ENCODE results near the gene CAMK1D.
A peak's percentile ranks its signal among the peaks of the same experiment; 100 is the strongest.

The CAMK1D gene

GRCh38 chr10:12499076-12499986 lies 150.0 kb downstream of the CAMK1D start:
- H3K4me3 ChIP-seq: no peak overlapping the region
- peak; percentile 47 to 68 for DNase-seq
- no peaks in the 10 kb centered on the region for H3K9me3 ChIP-seq
- intact Hi-C loops (cut with DNase I; ENCODE audit: low total_unique reads): no loop called here
- H3K27me3 ChIP-seq: no peaks in the 10 kb centered on the region
- peak overlapping the region in 1 of 2 donors; percentile 14 for H3K27ac ChIP-seq
- H3K4me1 ChIP-seq: peaks cover 0 to 34% (median 16%) of the 10 kb centered on the region in 4 donors
- TF ChIP-seq CTCF (IDR thresholded peaks at IDR 0.05): no peak
- no peaks in the 10 kb centered on the region for H3K36me3 ChIP-seq

- peak in 1 of 2 donors; percentile 39 for DNase-seq
- Histone ChIP-seq H3K27ac (no peak overlapping the region), H3K9me3 (no peaks in the 10 kb centered on the region), H3K27me3 (no peaks in the 10 kb centered on the region), H3K4me1 (peaks cover 0 to 34% (median 16%) of the 10 kb centered on the region in 4 donors), H3K4me3 (no peak overlapping the region), H3K36me3 (no peaks in the 10 kb centered on the region)
- intact Hi-C loops (cut with DNase I; ENCODE audit: low total_unique reads): no loop called here
- TF ChIP-seq CTCF (IDR thresholded peaks at IDR 0.05): no peak
These were observed 151.3 kb downstream of the CAMK1D start for GRCh38 chr10:12500381-12501303.

- H3K9me3 ChIP-seq: no peaks in the 10 kb centered on the region
- no peaks in the 10 kb centered on the region for H3K27me3 ChIP-seq
- no peaks in the 10 kb centered on the region for H3K36me3 ChIP-seq
- no peak overlapping the region for H3K27ac ChIP-seq
- no peak overlapping the region for H3K4me3 ChIP-seq
- peak in 1 of 2 donors; percentile 5 for DNase-seq
- TF ChIP-seq CTCF (IDR thresholded peaks at IDR 0.05): no peak
- H3K4me1 ChIP-seq: peaks cover 0 to 34% (median 16%) of the 10 kb centered on the region in 4 donors
- intact Hi-C loops (cut with DNase I; ENCODE audit: low total_unique reads): no loop called here
These were observed 152.0 kb downstream of the CAMK1D start for GRCh38 chr10:12501324-12501723.

- Histone ChIP-seq H3K27ac (no peak overlapping the region), H3K4me1 (peaks cover 0 to 34% (median 16%) of the 10 kb centered on the region in 4 donors), H3K36me3 (no peaks in the 10 kb centered on the region), H3K27me3 (no peaks in the 10 kb centered on the region), H3K4me3 (no peak overlapping the region), H3K9me3 (no peaks in the 10 kb centered on the region)
- no peak for TF ChIP-seq CTCF (IDR thresholded peaks at IDR 0.05)
- intact Hi-C loops (cut with DNase I; ENCODE audit: low total_unique reads): no loop called here
- peak in 1 of 2 donors; percentile 56 for DNase-seq
These were observed 152.6 kb downstream of the CAMK1D start for GRCh38 chr10:12501841-12502525.
